Stimulated activated CD8-positive, alpha-beta memory T cell treated with anti-CD3 and anti-CD28 coated beads, Interleukin-2, amount 100 ng/mL, for 1 hour (primary cell): ENCODE data around the gene APBA2.
"Not testable (repeated sequence)": the region's sequence is repeated elsewhere in the genome, so short reads cannot be mapped to it uniquely, and the experiment has no call there.

Experiments
- DNase-seq, 2 donors: peaks; one replicate each; pipeline ENCODE4 v3.0.0-alpha.2; 2020; ENCODE audit warnings: low read depth in 2 of 2

Gene APBA2

DNA sequence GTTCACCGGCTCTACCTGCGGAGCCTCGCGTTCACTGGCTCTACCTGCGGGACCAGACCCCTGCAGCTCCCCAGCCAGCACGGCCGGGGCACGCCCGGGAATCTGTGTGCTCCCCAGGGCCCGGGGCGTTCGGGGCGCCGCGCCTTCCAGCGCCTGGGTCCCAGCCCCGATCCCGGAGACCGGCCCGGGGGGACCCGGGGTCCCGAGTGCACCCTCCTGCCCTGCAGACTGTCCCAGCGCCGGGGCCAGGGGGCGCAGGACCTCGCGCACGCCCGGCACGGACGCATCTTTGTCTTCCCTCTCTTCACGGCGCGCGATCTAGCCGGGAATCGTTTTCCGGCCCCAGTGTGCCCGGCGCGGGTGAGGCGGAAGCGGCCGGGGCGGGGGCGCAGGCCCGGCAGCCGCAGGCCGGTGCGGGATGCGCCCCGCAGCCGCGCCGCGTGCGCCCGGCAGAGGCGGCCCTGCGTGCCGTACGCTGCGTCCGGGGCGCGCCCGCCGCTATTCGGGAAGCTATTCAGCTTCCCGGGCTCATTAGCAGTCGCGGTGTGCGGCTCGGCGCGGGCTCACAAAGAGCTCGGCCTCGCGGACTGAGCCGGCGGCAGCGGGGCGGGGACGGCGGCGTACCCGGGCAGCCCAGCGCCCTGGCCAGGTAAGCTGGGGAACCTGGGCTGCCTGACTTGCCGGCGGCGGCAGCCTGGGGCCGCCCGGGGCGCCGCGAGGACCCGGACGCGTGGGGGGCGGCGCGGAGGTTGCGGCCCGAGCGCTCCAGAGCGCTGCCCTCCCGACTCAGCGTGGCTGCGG, at the start of gene APBA2:
APBA2 (plus strand) TSS at position 345 of the 801 bp plus-strand sequence. CDS start 167,911 bp downstream, outside the sequence.
- DNase-seq: peak; percentile 4 to 16

- not testable (repeated sequence) for DNase-seq
Observed at GRCh38 chr15:28840285-28840684, 45.5 kb upstream of the APBA2 start.

- not testable (repeated sequence) for DNase-seq
Observed at GRCh38 chr15:28842210-28842609, 43.6 kb upstream of the APBA2 start.

- not testable (repeated sequence) for DNase-seq
Observed at GRCh38 chr15:28843520-28843919, 42.3 kb upstream of the APBA2 start.

DNA sequence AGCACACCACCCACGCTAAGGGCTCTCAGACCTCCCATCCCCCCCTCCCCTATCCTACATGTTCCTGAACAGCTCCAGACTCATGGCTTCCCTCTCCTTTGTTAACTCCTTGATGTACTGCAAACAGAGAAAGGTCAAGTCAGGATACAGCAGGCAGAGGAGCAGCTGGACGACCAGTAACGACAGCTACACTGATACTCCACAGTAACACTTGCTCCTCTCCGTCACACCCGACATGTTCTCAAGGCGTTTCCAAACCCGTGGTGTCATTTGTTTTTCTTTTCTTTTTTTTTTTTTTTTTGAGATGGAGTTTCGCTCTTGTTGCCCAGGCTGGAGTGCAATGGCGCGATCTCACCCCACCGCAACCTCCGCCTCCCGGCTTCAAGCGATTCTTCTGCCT, 41.6 kb upstream of the APBA2 start:
- DNase-seq: not testable (repeated sequence)

DNA sequence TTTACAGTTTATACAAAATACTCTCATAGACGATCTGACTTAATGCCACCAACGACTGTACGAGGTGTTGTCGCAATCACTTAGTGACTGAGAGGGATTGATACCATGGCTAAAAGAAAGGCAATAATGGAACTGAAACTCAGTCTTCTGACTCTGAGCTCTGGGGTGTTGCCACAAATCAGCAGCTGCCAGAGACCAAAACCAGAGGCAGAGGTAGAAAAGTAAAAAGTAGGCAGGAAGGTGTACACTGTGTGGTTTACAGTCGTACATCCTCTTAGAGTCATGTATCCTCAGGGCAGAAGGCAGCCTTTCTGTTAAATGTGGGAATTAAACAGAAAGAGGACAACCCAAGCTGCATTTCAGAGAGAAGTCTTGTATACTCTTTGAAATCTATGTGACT, 38.5 kb upstream of the APBA2 start:
- DNase-seq: not testable (repeated sequence)

- DNase-seq: not testable (repeated sequence)
Observed at GRCh38 chr15:28847959-28848358, 37.8 kb upstream of the APBA2 start.

GRCh38 chr15:28848521-28848920, 37.3 kb upstream of the APBA2 start, which contains the start of gene GOLGA6L7:
Gene GOLGA6L7 (minus strand): TSS chr15:28848644. CDS start chr15:28848549, 95 bp downstream.
- DNase-seq: not testable (repeated sequence)

- DNase-seq: not testable (repeated sequence)
Observed at GRCh38 chr15:28849271-28849670, 36.5 kb upstream of the APBA2 start.

DNA sequence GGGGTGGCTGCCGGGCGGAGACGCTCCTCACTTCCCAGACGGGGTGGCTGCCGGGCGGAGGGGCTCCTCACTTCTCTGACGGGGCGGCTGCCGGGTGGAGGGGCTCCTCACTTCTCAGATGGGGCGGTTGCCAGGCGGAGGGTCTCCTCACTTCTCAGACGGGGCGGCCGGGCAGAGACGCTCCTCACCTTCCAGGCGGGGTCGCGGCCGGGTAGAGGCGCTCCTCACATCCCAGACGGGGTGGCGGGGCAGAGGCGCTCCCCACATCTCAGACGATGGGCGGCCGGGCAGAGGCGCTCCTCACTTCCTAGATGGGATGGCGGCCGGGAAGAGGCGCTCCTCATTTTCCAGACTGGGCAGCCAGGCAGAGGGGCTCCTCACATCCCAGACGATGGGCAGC, 36.0 kb upstream of the APBA2 start:
- DNase-seq: not testable (repeated sequence)

DNA sequence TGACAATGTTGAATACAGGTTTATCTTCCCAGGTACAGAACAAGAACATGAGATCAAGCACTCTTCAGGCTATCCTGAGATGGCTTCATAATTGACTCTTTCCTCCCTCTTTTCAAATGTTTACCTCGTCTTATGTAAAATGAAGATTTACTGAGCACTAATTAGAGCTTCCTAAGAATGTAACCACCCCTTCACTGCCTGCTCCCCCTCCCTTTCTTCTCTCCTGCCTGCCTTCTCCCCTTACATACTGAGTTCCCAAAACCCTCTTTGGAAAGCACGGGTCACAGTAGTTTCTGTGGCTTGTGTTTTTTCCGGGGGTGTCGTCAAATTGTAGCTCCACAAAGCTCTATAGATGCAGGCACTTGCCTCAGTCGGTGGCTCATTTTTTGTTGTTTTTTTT, 32.1 kb upstream of the APBA2 start:
- not testable (repeated sequence) for DNase-seq

- DNase-seq: not testable (repeated sequence)
Observed at GRCh38 chr15:28854578-28854977, 31.2 kb upstream of the APBA2 start.

DNA sequence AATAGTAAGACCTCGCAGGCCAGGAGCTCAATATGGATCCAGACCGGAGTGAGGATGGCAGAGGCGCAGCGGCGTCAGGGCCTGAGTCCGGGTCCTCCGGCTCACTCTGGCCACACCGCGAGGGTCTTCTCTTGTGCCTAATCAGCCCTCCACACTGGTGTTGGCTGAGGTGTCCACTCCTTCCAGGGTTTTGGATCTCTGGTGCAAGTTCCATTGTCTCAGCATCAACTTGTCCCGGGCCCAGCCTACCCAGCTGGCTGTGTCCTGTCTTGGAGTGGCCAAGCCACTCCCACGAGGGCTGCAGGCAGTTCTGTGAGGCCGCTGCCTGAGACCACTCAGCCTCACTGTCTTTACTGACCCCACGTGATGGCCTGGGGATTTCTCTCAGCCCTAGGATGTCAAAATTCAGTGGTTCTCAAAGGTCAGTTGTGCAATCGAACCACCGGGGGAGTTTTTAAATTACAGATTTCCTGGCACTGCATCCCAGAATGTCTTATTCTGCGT, 24.7 kb upstream of the APBA2 start:
- DNase-seq: no peak

DNA sequence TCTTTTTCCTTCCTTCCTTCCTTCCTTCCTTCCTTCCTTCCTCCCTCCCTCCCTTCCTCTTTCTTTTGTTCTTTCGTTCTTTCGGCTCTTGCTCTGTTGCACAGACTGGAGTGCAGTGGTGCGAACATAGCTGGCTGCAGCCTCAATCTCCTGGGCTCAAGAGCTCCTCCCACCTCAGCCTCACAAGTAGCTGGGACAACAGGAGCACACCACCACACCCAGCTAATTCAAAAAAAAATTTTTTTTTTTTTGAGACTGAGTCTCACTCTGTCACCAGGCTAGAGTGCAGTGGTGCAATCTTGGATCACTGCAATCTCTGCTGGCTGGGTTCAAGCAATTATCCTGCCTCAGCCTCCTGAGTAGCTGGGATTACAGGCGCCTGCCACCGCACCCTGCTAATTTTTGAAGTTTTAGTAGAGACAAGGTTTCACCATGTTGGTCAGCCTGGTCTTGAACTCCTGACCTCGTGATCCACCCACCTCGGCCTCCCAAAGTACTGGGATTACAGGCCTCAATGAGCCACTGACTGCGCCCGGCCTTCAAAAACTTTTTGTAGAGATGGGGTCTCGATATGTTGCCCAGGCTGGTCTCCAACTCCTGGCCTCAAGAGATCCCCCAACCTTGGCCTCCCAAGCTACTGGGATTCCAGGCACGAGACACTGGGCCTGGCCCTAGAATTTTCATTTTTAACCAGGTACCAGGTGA, 24.0 kb upstream of the APBA2 start:
- DNase-seq: not testable (repeated sequence)

GRCh38 chr15:28868744-28869345, 16.9 kb upstream of the APBA2 start:
- DNase-seq: no peak

DNA sequence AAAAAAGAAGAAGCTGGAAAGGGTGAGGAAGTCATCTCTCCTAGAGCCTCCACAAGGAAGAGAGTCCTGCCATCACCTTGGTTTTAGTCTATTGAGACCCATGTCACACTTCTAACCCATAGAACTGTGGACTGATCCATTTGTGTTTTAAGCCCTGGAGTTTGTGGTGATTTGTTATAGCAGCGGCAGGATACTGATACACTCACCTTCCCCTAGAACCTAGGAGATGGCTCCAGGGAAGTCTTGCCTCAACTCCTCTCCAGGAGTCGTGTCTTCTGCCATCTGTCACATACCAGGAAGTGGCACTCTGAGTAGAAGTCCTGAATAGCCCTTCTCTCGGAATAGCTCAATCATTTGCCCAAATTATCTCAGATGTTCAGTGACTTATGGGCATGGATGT, 14.6 kb upstream of the APBA2 start:
- DNase-seq: no peak

GRCh38 chr15:28873006-28873405, 12.8 kb upstream of the APBA2 start:
- no peak for DNase-seq

DNA sequence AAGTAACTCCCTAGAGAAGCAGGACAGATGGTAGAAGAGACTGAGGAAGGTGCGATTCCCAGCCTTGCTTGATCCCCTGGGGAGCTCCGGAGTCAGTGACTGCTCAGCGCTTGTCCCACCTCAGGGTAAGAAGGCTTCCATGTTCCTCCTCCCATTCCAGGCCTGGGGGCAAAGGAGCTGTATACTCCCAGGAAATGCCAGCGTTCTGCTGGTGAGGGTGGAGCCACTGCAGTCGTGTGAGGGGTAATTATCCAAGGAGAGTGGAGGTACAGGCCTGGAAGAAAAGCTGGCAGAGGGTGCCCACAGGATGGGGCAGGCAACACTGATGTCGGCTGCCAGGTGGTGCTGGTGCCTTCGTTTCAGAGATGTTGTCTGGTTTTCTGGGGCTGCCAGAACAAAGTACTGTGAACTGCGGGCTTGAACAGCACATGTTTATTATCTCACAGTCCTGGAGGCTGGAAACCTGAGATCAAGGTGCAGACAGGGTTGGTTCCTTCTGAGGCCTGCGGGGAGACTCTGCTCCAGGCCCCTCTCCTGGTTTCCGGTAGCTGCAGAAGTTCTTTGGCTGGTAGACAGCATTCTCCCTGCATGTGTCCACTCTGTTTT, 12.1 kb upstream of the APBA2 start:
- no peak for DNase-seq

DNA sequence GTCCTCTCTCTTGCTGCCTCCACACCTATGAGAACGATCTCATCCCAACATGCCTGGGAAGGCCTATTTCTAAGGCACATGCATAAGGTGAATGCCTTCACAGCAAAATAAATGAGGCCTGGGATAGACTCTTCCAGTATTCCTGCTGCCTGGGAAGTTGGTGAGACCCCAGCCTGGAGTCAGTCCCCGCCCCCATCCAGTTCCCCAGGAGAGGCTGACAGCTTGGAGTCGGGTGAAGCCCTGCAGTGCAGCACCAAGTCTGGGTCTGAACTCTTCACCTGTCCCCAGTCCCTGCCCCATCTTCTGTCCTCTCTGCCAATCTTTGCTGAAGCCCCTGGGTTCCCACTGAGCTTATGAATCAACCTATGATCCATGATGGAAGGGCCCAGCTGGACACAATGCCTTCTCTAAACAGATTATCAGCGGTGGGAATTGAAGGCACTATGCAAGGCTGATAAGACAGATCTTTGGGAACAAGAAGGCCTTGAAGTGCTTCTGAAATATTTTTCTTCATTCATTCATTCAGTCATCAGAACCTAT, 10.2 kb upstream of the APBA2 start:
- no peak for DNase-seq

GRCh38 chr15:28876131-28876844, 9.5 kb upstream of the APBA2 start:
- no peak for DNase-seq

GRCh38 chr15:28876845-28877185, 9.0 kb upstream of the APBA2 start:
- no peak for DNase-seq
